Neural progenitor cell (in vitro differentiated cells): ENCODE results near the gene DOCK9. TPM values are rescaled to one million over a fixed set of nuclear protein-coding genes. Genes with fewer than 3 reads are reported as not detected.

Source experiments
- DNase-seq: peaks from one replicate; pipeline ENCODE4 v3.0.0-alpha.2; 2016; ENCODE audit warnings: low spot score
- H2AFZ ChIP-seq: fragments of 200-600 bp; sonication (generic); replicated peaks from 2 replicates; pipeline ENCODE4 v1.6.1; 2016; ENCODE audit warnings: antibody characterized with exemption
- H3F3A ChIP-seq: fragments of 200-600 bp; sonication (generic); 2 replicates; pipeline ENCODE4 v1.6.1; 2016; ENCODE audit warnings: antibody characterized with exemption, low read depth
- H3K27ac ChIP-seq: fragments of 200-600 bp; sonication (generic); 2 replicates; pipeline ENCODE4 v1.5.1; 2016; ENCODE audit warnings: mild to moderate bottlenecking
- H3K27me3 ChIP-seq: fragments of 200-600 bp; sonication (generic); 2 replicates; pipeline ENCODE4 v1.6.1; 2016; ENCODE audit warnings: mild to moderate bottlenecking, moderate library complexity
- H3K36me3 ChIP-seq: fragments of 200-600 bp; sonication (generic); 2 replicates; pipeline ENCODE4 v1.5.1; 2016
- H3K4me1 ChIP-seq: fragments of 200-600 bp; sonication (generic); 2 replicates; pipeline ENCODE4 v1.6.1; 2016; ENCODE audit warnings: mixed run types
- H3K4me2 ChIP-seq: fragments of 200-600 bp; sonication (generic); 2 replicates; pipeline ENCODE4 v1.6.1; 2016
- H3K4me3 ChIP-seq: fragments of 200-600 bp; sonication (generic); 2 replicates; pipeline ENCODE4 v1.5.1; 2016
- H3K79me2 ChIP-seq: fragments of 200-600 bp; sonication (generic); 2 replicates; pipeline ENCODE4 v1.6.1; 2016; ENCODE audit warnings: low read depth
- H3K9ac ChIP-seq: fragments of 200-600 bp; sonication (generic); 2 replicates; pipeline ENCODE4 v1.6.1; 2016
- H3K9me3 ChIP-seq: fragments of 200-600 bp; sonication (generic); 2 replicates; pipeline ENCODE4 v1.5.1; 2016; ENCODE audit warnings: low read depth
- H4K20me1 ChIP-seq: fragments of 200-600 bp; sonication (generic); 2 replicates; pipeline ENCODE4 v1.6.1; 2016; ENCODE audit warnings: low read depth
- H3K27ac Mint-ChIP-seq: 3 replicates; pipeline ENCODE4 v1.8.0; 2021; ENCODE audit warnings: mixed read lengths
- H3K27me3 Mint-ChIP-seq: 2 replicates; pipeline ENCODE4 v1.8.0; 2022; ENCODE audit warnings: low read depth, mild to moderate bottlenecking, inconsistent platforms, moderate library complexity, mixed read lengths; ENCODE audit not compliant: insufficient read depth
- H3K36me3 Mint-ChIP-seq: 3 replicates; pipeline ENCODE4 v1.8.0; 2021; ENCODE audit warnings: mixed read lengths
- H3K4me1 Mint-ChIP-seq: 3 replicates; pipeline ENCODE4 v1.8.0; 2021; ENCODE audit warnings: mixed read lengths
- H3K4me3 Mint-ChIP-seq: 3 replicates; pipeline ENCODE4 v1.8.0; 2021; ENCODE audit warnings: mild to moderate bottlenecking, moderate library complexity, mixed read lengths
- H3K9me3 Mint-ChIP-seq: 3 replicates; pipeline ENCODE4 v1.8.0; 2020; ENCODE audit warnings: mixed read lengths
- EZH2 ChIP-seq: fragments of 200-600 bp; sonication (generic); IDR thresholded peaks from 2 replicates; pipeline ENCODE4 v1.6.1; 2017; ENCODE audit warnings: antibody characterized with exemption, mild to moderate bottlenecking, moderate library complexity
- EZH2phosphoT487 ChIP-seq: fragments of 200-600 bp; sonication (generic); IDR thresholded peaks from 2 replicates; pipeline ENCODE4 v1.6.1; 2017; ENCODE audit warnings: antibody characterized with exemption
- total RNA-seq: library from RNA; depleted of rRNA; stranded (reverse); fragments of >200 nt; gene quantifications from 2 replicates; pipeline ENCODE4 v1.2.3, GENCODE V29; 2015; ENCODE audit warnings: low replicate concordance
- TF ChIP-seq, protein P1 (sequence below): fragments of 200-600 bp; sonication (generic); IDR thresholded peaks from 2 replicates; pipeline ENCODE4 v1.5.1; 2017; ENCODE audit warnings: antibody characterized with exemption, mild to moderate bottlenecking

The DOCK9 gene
- total RNA-seq, 1 donor from 2014 or later, result 16.6 TPM

DNA sequence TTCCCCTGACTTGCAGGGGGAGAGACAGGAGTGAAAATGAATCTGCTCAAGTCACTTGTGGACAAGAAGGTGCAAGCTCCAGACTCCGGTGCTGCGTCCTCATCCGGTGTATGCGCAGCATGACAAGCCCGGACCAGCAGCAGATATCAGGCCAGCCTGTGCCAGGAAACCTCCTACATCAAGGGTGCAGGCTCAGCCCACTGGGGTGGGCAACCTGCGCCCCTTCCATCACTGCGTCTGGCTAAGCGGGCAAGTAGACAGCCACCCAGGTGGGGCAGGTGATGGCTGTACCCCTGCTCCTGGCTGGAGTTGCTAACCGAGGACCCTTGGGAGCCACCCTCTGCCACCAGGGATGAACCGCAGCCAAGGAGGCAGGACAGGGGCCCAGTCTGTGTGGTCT lies 192.5 kb downstream of the DOCK9 start:
- H3K36me3 Mint-ChIP-seq, result no peaks in the 10 kb centered on the region
- no peaks in the 10 kb centered on the region for H3K4me1 ChIP-seq
- no peaks in the 10 kb centered on the region for H3K4me1 Mint-ChIP-seq
- TF ChIP-seq, protein P1, sequence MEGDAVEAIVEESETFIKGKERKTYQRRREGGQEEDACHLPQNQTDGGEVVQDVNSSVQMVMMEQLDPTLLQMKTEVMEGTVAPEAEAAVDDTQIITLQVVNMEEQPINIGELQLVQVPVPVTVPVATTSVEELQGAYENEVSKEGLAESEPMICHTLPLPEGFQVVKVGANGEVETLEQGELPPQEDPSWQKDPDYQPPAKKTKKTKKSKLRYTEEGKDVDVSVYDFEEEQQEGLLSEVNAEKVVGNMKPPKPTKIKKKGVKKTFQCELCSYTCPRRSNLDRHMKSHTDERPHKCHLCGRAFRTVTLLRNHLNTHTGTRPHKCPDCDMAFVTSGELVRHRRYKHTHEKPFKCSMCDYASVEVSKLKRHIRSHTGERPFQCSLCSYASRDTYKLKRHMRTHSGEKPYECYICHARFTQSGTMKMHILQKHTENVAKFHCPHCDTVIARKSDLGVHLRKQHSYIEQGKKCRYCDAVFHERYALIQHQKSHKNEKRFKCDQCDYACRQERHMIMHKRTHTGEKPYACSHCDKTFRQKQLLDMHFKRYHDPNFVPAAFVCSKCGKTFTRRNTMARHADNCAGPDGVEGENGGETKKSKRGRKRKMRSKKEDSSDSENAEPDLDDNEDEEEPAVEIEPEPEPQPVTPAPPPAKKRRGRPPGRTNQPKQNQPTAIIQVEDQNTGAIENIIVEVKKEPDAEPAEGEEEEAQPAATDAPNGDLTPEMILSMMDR, result no peak
- TF ChIP-seq EZH2phosphoT487, result no peak
- TF ChIP-seq EZH2, result no peak
- H3F3A ChIP-seq, result no peaks in the 10 kb centered on the region
- H3K79me2 ChIP-seq, result no peaks in the 10 kb centered on the region
- no peak overlapping the region for H3K4me3 Mint-ChIP-seq
- H2AFZ ChIP-seq, result no peak overlapping the region
- H4K20me1 ChIP-seq, result no peaks in the 10 kb centered on the region
- no peak overlapping the region for H3K4me2 ChIP-seq
- no peak overlapping the region for H3K9ac ChIP-seq
- no peak overlapping the region for H3K4me3 ChIP-seq
- no peak overlapping the region for H3K27ac Mint-ChIP-seq
- no peaks in the 10 kb centered on the region for H3K27me3 ChIP-seq
- H3K9me3 Mint-ChIP-seq, result no peaks in the 10 kb centered on the region
- H3K9me3 ChIP-seq, result no peaks in the 10 kb centered on the region
- no peak for DNase-seq
- H3K36me3 ChIP-seq, result no peaks in the 10 kb centered on the region
- no peak overlapping the region for H3K27ac ChIP-seq
- peaks cover 8% of the 10 kb centered on the region for H3K27me3 Mint-ChIP-seq

DNA sequence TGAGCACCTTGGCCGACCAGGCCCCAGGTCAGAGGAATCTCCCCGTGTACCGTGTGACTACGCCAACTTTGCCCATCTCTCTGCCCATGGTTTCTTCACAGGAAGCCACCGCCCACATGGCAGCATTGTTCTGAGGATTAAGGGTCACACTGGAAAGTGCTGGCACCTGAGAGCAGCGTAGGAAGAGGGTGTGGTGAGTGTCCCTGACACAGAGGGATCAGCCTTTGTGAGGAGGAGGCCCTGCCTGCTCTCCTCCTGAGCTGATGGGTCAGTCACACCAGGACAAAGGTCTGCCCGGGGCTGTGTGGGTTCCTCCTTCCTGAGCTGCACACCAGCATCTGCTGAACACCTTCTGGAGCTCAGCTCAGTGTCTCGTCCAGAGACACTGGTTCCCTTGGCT lies 193.2 kb downstream of the DOCK9 start:
- no peaks in the 10 kb centered on the region for H3K36me3 ChIP-seq
- Mint-ChIP-seq H3K27me3 (peaks cover 8% of the 10 kb centered on the region), H3K4me1 (no peaks in the 10 kb centered on the region), H3K27ac (no peak overlapping the region), H3K4me3 (no peak overlapping the region), H3K9me3 (no peaks in the 10 kb centered on the region), H3K36me3 (no peaks in the 10 kb centered on the region)
- no peak overlapping the region for H3K27ac ChIP-seq
- H2AFZ ChIP-seq, result no peak overlapping the region
- H3K27me3 ChIP-seq, result no peaks in the 10 kb centered on the region
- no peaks in the 10 kb centered on the region for H3K79me2 ChIP-seq
- H3K4me3 ChIP-seq, result no peak overlapping the region
- no peak for DNase-seq
- H3F3A ChIP-seq, result no peaks in the 10 kb centered on the region
- no peak overlapping the region for H3K9ac ChIP-seq
- no peaks in the 10 kb centered on the region for H4K20me1 ChIP-seq
- no peaks in the 10 kb centered on the region for H3K9me3 ChIP-seq
- H3K4me1 ChIP-seq, result no peaks in the 10 kb centered on the region
- no peak overlapping the region for H3K4me2 ChIP-seq
- TF ChIP-seq, protein P1, result no peak
- TF ChIP-seq EZH2, result no peak
- no peak for TF ChIP-seq EZH2phosphoT487

DNA sequence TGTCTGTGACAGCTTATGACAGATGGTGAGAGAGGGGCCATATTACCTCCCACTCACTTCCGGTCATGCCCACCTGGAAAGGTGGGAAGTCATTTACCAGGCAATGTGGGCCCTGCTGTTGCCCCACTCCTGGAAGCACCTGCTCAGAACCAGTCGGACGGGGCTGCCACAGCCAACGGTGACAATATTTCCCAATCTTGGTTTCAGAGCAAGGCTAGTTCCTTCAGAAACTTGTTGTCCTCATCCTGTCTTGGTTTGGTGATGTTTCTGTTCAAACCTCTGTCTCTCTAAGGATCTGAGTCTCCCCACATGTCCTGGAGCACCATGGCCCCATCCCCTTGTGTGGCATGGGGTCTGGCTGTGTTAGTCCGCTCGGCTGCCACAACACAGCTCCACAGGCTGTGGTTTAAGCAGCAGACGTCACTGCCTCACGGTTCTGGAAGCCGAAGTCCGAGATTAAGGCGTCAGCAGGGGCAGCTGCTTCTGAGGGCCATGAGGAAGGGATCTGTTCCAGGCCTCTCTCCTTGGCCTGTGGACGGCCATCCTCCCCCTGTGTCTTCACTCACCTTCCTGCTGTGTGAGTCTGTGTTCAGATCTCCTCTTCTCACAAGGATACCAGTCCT lies 193.9 kb downstream of the DOCK9 start:
- Histone ChIP-seq H3K4me3 (no peak overlapping the region), H2AFZ (no peak overlapping the region), H3K9ac (no peak overlapping the region), H3K36me3 (no peaks in the 10 kb centered on the region), H3K27me3 (no peaks in the 10 kb centered on the region), H3K4me2 (no peak overlapping the region), H3F3A (no peaks in the 10 kb centered on the region), H3K79me2 (no peaks in the 10 kb centered on the region), H4K20me1 (no peaks in the 10 kb centered on the region), H3K9me3 (no peaks in the 10 kb centered on the region), H3K27ac (no peak overlapping the region), H3K4me1 (no peaks in the 10 kb centered on the region)
- H3K36me3 Mint-ChIP-seq, result no peaks in the 10 kb centered on the region
- H3K27me3 Mint-ChIP-seq, result peaks cover 8% of the 10 kb centered on the region
- no peak overlapping the region for H3K4me3 Mint-ChIP-seq
- H3K9me3 Mint-ChIP-seq, result no peaks in the 10 kb centered on the region
- no peak overlapping the region for H3K27ac Mint-ChIP-seq
- no peak for DNase-seq
- TF ChIP-seq EZH2 (no peak), EZH2phosphoT487 (no peak)
- TF ChIP-seq, protein P1, result no peak
- no peaks in the 10 kb centered on the region for H3K4me1 Mint-ChIP-seq
